GM18526 (cell line): ENCODE results near the gene PIK3C3.

Source experiments
- POLR2A ChIP-seq: IDR thresholded peaks from 3 replicates; pipeline ENCODE4 v1.6.1; 2011; ENCODE audit not compliant: insufficient read length; ENCODE audit errors: extremely low read depth

The PIK3C3 gene

DNA sequence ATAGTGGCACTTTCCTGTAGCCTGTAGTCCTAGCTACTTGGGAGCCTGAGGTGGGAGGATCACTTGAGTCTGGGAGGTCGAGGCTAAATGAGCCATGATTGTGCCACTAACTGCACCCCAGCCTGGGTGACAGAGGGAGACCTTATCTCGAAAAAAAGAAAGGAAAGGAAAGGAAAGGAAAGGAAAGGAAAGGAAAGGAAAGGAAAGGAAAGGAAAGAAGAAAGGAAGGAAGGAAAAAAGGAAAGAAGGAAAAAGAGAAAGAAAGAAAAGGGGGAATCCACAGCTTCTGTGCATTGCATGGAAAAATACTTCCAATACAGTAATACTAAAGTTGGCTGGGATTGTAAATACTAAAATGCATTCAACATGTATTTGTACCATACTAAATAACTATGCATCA, 12.8 kb upstream of the PIK3C3 start:
- no peak for TF ChIP-seq POLR2A

DNA sequence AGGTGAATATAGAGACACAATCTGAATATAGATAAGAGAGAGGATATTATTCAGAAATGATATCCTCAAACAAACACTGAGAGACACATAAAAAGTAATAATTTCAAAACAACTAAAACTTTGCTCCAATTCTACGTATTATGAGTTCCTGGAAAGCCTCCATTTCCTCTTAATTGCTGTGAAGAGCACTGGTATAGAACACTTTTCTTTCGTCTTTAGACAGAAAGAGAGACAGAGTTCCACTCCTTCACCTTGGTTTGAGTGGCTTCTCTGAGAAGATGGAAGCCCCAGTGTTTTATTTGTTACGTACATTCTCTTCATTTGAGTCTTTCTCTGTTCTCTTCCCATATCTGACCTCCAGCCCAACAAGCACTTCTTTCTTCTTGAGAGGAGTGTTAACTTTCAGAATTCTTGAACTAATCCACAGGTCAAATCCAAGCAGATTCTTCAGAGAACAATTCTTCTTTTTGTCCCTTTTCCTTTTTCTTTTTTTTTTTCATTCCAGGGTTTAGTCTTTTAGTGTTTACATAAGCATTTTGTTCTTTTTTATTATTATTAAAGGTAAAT, 6.4 kb upstream of the PIK3C3 start:
- TF ChIP-seq POLR2A: no peak

- no peak for TF ChIP-seq POLR2A
Measured at GRCh38 chr18:41949206-41949920, 5.7 kb upstream of the PIK3C3 start.

DNA sequence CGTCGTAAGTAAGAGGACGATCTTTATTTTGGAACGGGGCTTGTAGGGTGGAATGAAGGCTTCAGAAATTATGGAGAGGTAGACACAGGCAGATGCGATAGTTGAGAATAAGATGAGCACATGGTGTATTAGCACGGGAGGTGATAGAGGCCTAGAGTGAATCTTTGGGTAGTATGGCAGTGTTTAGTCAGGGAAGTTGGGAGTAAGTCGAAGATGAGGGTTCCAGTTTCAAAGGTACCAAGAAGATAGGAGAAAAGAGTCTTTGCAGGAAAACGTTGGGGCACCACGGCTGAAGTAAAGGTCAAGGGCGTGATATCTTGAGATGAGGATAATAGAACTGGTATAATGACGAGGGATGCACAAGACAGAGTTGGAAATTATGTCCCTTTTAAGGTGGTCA, 654 bp downstream of the PIK3C3 start:
- TF ChIP-seq POLR2A: no peak

- TF ChIP-seq POLR2A: no peak
Measured at GRCh38 chr18:41959045-41959444, 4.0 kb downstream of the PIK3C3 start.

- TF ChIP-seq POLR2A: no peak
Measured at GRCh38 chr18:41965634-41966255, 10.7 kb downstream of the PIK3C3 start.

DNA sequence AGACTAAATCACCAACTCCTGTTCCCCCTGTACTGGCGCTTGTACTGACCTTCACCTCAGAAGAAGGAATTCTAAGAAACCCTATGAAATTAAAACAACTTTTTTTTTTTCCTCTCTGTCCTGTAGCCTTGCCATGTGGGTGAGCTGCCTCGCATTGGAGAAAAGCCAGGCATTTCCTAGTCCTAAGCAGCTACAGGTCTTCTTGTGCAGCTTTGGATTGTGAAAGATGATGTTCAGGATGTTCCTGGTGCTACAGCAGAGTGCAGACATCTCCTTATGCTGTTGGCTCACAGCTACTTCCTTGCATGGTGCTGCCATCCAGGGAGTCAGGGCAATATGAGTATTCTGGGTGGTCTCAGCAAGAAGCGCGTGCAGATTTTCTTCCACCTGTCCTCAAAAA, 11.9 kb downstream of the PIK3C3 start:
- no peak for TF ChIP-seq POLR2A

DNA sequence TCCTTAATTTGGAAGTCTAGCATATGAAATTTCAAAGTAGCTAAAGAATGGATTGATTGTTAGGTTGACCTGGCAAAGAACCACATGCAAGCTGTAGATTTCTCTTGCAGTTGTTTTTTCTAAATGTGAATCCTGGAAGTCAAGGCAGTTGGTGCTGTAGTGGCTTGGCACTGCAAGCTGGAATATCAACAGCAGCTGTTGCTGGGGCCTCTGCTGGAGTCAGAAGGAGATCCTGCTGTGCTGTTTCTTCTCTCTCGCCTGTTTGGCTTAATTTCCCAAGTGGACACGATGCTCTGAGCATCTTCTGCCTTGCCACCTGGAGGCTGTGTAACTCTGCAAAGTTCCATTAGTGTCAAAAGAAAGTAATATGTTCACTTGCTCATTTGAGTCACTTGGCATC, 12.6 kb downstream of the PIK3C3 start:
- TF ChIP-seq POLR2A: no peak

DNA sequence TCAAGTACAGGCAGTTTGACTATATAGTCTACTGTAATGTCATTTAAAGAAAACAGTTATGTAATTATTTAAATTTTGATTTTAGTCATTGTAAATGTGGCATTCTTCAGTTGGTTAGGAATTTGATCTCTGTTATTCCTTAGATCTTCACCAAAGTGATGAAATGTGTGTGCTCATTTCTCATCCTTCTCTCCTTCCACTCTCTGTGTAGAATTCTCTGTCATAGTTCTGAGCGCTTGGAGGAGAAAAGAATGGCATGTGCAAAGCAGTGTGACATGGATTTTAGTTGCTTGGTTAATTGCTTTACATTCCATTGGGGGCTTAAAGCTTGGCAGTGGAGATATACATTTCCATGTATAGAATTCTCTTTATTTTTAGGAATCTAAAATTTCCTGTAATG, 14.8 kb downstream of the PIK3C3 start:
- no peak for TF ChIP-seq POLR2A

DNA sequence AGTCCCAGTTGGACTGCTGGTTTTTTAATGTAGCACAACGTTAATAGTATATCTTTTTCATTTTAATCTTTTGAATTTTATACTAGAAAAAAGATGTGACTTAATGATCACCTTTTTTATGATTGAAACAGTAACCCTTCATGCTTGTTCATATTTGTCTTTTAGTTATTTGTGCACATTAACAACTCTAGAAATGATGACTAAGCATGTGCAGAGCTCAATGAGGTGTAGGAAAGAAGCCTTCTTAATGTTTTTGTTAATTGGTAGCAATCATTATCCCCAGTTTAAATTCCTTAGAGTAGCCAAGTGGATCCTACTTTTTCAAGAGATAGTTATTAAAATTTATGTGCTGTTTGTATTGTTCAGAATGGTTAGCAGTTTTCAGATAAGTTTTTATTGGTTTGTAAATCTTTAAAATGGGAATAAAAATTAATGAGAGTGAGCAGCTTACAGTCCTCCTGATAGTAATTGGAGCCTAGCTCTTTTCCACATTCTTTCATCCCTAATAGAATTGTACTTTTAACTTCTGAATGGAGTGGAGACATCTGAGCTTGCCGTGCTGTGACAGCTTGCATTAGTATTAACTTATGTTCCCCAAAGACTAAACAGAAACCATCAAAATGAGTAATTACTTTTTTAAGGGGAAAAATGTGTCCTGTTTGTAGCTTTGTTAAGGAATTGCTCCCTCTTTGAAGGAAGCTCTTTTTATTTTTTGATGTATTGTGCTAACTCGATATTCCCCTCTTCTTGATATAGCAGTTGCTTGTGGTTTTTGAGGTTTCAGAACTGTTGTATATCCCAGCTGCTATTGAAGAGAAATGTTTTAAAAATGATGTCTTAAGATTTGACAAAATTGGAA, 17.3 kb downstream of the PIK3C3 start:
- no peak for TF ChIP-seq POLR2A

- TF ChIP-seq POLR2A: no peak
Measured at GRCh38 chr18:41973983-41974382, 18.9 kb downstream of the PIK3C3 start.

GRCh38 chr18:41974796-41975201, 19.8 kb downstream of the PIK3C3 start:
- TF ChIP-seq POLR2A: no peak

- no peak for TF ChIP-seq POLR2A
Measured at GRCh38 chr18:41975284-41975683, 20.2 kb downstream of the PIK3C3 start.

GRCh38 chr18:41977233-41977632, 22.2 kb downstream of the PIK3C3 start:
- TF ChIP-seq POLR2A: no peak

GRCh38 chr18:41982942-41983660, 28.1 kb downstream of the PIK3C3 start:
- TF ChIP-seq POLR2A: no peak

GRCh38 chr18:41985914-41986313, 30.9 kb downstream of the PIK3C3 start:
- no peak for TF ChIP-seq POLR2A

DNA sequence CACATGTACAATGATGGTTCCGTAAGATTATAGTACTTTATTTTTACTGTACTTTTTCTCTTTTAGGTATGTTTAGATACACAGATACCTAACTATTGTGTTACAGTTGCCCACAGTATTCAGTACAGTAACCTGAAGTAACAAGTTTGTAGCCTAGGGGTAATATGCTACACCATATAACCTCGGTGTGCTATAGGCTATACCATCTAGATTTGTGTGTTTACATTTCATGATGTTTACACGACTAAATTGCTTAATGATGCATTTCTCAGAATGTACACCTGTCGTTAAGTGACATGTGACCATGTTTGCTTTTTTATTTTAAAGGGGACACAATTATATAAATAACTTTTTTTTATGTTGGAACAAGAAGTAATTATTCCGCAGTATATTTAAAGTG, 34.5 kb downstream of the PIK3C3 start:
- no peak for TF ChIP-seq POLR2A
